Thoracic aorta (tissue), 2 donors: Measurements from ENCODE around the gene LEPROT. TPM values are rescaled to one million over a fixed set of nuclear protein-coding genes. Genes with fewer than 3 reads are reported as not detected.

Experiments used
- ATAC-seq: fragments of 150-250 bp; one replicate; pipeline ENCODE4 v1.8.0; 2017; ENCODE audit warnings: low read depth; ENCODE audit not compliant: insufficient number of reproducible peaks, low FRiP score
- DNase-seq: peaks from one replicate; pipeline ENCODE4 v3.0.0-alpha.2; 2020; ENCODE audit warnings: low spot score
- H3K27ac ChIP-seq, 2 donors: fragments of 200-600 bp; sonication (generic); 1 replicate in 1 of 2; 2 replicates in 1 of 2; pipeline ENCODE4 v1.5.1; 2016; ENCODE audit warnings: mild to moderate bottlenecking in 2 of 2, moderate library complexity in 2 of 2
- H3K27me3 ChIP-seq: fragments of 200-600 bp; sonication (generic); replicated peaks from 2 replicates; pipeline ENCODE4 v1.6.0; 2016; ENCODE audit warnings: mild to moderate bottlenecking; ENCODE audit not compliant: insufficient read depth
- H3K36me3 ChIP-seq: fragments of 200-600 bp; sonication (generic); one replicate; pipeline ENCODE4 v1.5.1; 2016
- H3K4me1 ChIP-seq, 2 donors: fragments of 200-600 bp; sonication (generic); 1 replicate in 1 of 2; 2 replicates in 1 of 2; pipeline versions ENCODE4 v1.5.1 to v1.6.0; 2016; ENCODE audit warnings: low read depth in 2 of 2, mild to moderate bottlenecking in 1 of 2; ENCODE audit not compliant: control insufficient read depth in 1 of 2
- H3K4me3 ChIP-seq: fragments of 200-600 bp; sonication (generic); 2 replicates; pipeline ENCODE4 v1.5.1; 2016; ENCODE audit warnings: mild to moderate bottlenecking
- H3K9me3 ChIP-seq: fragments of 200-600 bp; sonication (generic); 2 replicates; pipeline ENCODE4 v1.5.1; 2016
- total RNA-seq, 2 donors: library from RNA; depleted of rRNA; stranded (reverse); fragments of >200 nt; gene quantifications; one replicate each; pipeline versions ENCODE4 v1.1.0 to v1.2.3, GENCODE V29; 2016
- TF ChIP-seq, protein P1 (sequence below): fragments of 200-600 bp; sonication (generic); IDR thresholded peaks from one replicate; pipeline ENCODE4 v1.5.1; 2019; ENCODE audit warnings: antibody characterized with exemption

Gene LEPROT
- total RNA-seq, 2 donors from 2014 or later = 79.5 to 82.9 TPM

DNA sequence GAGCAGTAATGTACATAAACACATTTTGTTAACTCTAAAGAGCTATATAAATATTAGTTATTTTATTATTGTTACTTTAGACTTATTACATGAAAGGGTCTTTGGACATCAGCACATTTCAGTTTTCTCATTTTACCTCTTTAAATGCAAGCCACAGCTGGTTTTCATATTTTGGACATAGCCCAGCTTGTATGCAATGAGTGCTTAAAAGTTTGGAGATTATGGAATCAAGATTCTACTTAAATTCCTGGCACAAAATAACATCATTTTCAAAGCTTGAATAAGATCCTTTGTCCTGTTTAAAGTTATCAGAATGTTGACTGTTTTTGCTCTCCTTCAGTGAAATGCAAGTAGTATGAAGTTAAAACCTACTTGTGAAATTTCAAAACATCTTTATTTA is 15.5 kb upstream of the LEPROT start:
- Histone ChIP-seq H3K36me3 (no peaks in the 10 kb centered on the region), H3K4me3 (no peak overlapping the region), H3K9me3 (no peaks in the 10 kb centered on the region), H3K27me3 (no peaks in the 10 kb centered on the region), H3K4me1 (no peaks in the 10 kb centered on the region), H3K27ac (no peak overlapping the region)
- TF ChIP-seq, protein P1, sequence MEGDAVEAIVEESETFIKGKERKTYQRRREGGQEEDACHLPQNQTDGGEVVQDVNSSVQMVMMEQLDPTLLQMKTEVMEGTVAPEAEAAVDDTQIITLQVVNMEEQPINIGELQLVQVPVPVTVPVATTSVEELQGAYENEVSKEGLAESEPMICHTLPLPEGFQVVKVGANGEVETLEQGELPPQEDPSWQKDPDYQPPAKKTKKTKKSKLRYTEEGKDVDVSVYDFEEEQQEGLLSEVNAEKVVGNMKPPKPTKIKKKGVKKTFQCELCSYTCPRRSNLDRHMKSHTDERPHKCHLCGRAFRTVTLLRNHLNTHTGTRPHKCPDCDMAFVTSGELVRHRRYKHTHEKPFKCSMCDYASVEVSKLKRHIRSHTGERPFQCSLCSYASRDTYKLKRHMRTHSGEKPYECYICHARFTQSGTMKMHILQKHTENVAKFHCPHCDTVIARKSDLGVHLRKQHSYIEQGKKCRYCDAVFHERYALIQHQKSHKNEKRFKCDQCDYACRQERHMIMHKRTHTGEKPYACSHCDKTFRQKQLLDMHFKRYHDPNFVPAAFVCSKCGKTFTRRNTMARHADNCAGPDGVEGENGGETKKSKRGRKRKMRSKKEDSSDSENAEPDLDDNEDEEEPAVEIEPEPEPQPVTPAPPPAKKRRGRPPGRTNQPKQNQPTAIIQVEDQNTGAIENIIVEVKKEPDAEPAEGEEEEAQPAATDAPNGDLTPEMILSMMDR = no peak
- DNase-seq (no peak), ATAC-seq (no peak)

DNA sequence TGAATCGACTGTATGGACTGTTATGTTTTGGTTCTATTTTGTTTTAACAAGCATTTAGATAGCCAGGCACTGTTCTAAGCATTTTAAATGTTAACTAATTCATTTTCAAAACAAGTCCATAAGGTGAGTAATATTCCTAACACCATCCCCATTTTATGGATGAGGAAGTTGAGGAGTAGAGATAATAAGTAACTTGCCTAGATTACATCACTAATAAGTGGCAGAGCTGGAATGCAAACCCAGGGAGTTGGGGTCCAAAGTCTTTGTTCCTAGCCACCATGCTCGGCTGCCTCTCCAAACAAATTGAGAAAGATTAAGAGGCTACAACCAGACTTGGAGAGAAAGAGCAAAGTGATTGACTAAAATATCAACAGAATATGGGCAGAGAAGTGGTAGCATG is 12.6 kb upstream of the LEPROT start:
- Histone ChIP-seq H3K4me1 (no peaks in the 10 kb centered on the region), H3K27me3 (no peaks in the 10 kb centered on the region), H3K36me3 (no peaks in the 10 kb centered on the region), H3K27ac (no peak overlapping the region), H3K4me3 (no peak overlapping the region), H3K9me3 (no peaks in the 10 kb centered on the region)
- DNase-seq = no peak
- TF ChIP-seq, protein P1 = no peak
- ATAC-seq = no peak

DNA sequence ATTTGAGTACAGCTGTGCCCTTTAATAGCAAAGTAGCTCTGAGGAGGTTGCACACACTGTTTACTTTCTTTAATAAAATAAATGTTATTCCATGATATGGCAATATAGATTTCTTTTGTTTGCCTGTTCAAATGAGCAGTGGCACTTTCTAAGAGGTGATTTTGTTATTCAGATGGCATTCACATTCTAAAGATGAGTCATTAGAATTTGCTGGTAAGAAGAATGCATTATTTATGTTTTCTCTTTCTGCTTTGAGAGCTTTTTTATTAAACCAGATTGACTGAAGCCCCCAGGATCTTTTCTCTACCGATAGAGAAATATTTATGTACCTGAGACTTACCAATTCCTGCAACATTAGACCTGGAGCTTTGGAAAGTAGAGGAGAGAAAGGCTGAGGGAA is 11.2 kb upstream of the LEPROT start:
- Histone ChIP-seq H3K4me1 (no peaks in the 10 kb centered on the region), H3K9me3 (no peaks in the 10 kb centered on the region), H3K27ac (no peak overlapping the region), H3K27me3 (no peaks in the 10 kb centered on the region), H3K4me3 (no peak overlapping the region), H3K36me3 (no peaks in the 10 kb centered on the region)
- TF ChIP-seq, protein P1 = no peak
- ATAC-seq (no peak), DNase-seq (no peak)

DNA sequence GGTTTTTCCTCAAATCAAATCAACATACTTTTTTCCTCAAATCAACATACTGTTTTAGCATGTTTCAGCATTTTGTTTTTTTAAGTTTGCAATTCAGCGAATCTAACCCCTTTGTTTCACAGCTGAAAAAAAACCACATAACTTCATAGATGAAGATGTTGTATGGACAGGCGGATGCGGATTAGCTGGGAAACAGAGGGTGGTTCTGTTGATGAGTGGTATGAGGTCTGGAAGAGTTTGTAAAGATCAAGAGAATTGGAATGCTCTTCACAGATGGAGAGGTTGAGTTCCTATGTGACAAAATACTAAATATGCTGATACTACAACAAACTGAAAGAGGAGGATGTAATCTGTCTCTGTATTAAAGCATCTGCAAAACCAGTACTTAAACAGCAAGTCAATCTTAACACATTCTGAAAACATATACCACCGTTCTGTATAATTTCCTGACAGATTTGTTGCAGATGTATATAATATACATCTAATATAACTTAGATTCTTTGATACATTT is 10.6 kb upstream of the LEPROT start:
- no peaks in the 10 kb centered on the region for H3K9me3 ChIP-seq
- no peak overlapping the region for H3K4me3 ChIP-seq
- ATAC-seq (no peak), DNase-seq (no peak)
- TF ChIP-seq, protein P1 = no peak
- no peaks in the 10 kb centered on the region for H3K4me1 ChIP-seq
- H3K27ac ChIP-seq = no peak overlapping the region
- no peaks in the 10 kb centered on the region for H3K36me3 ChIP-seq
- no peaks in the 10 kb centered on the region for H3K27me3 ChIP-seq

DNA sequence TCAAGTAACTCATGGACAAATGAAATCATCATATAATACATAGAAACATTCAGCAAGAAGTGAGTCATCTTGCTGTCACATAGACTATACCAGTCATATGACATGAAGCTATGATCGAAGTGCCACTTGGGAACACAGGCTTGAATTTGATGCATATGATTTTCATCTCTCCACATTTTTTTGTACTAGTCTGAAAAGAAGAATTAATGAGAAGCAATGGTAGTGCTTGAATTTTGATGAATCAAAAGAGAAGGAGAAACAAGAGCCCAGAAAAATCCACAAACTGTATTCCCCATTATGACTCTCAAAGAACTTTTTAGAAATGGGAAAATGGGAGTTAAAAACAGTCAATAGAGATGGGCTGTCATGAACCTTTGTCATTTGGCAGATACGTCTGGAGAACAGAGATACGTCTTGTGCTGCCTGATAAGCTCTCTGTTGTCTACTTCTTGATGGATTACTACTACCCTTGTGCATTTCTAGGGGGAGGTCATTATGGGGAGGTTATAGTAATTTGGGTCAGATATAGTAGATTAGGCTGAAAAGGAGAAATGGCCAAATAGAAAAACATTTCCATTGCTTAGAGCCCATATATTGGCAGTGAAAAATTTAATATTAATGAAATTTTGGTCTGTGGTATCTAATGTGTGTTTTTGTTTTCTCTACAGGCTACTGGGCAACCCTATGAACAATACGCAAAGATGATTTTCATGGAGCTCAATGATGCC is 8.0 kb upstream of the LEPROT start:
- Histone ChIP-seq H3K27me3 (no peaks in the 10 kb centered on the region), H3K27ac (no peak overlapping the region), H3K36me3 (no peaks in the 10 kb centered on the region), H3K4me1 (no peaks in the 10 kb centered on the region), H3K9me3 (no peaks in the 10 kb centered on the region), H3K4me3 (no peak overlapping the region)
- TF ChIP-seq, protein P1 = no peak
- DNase-seq (no peak), ATAC-seq (no peak)
